T-helper 1 cell treated with Interleukin-12 subunit alpha and Interleukin-12 subunit beta and Interleukin-4 antibody, amounts not matched to agents 30 μg/mL and 1 μg/mL, for 36 hours (primary cell): ENCODE data around the gene APBA1.

Experiments
- H3K27ac Mint-ChIP-seq: one replicate; pipeline ENCODE4 v1.8.0; 2021; ENCODE audit warnings: mild to moderate bottlenecking, mixed read lengths
- H3K27me3 Mint-ChIP-seq: one replicate; pipeline ENCODE4 v1.8.0; 2021; ENCODE audit warnings: low read depth, mixed read lengths
- H3K36me3 Mint-ChIP-seq: one replicate; pipeline ENCODE4 v1.8.0; 2021; ENCODE audit warnings: low read depth, mixed read lengths
- H3K4me1 Mint-ChIP-seq: one replicate; pipeline ENCODE4 v1.8.0; 2021; ENCODE audit warnings: low read depth, mixed read lengths
- H3K4me3 Mint-ChIP-seq: one replicate; pipeline ENCODE4 v1.8.0; 2021; ENCODE audit warnings: mild to moderate bottlenecking, moderate library complexity, mixed read lengths
- H3K9me3 Mint-ChIP-seq: one replicate; pipeline ENCODE4 v1.8.0; 2021; ENCODE audit warnings: mixed read lengths

Gene APBA1

GRCh38 chr9:69462394-69462793 lies 209.8 kb downstream of the APBA1 start:
- no peaks in the 10 kb centered on the region for H3K27me3 Mint-ChIP-seq
- no peaks in the 10 kb centered on the region for H3K36me3 Mint-ChIP-seq
- H3K4me3 Mint-ChIP-seq, result no peak overlapping the region
- H3K27ac Mint-ChIP-seq, result no peak overlapping the region
- H3K9me3 Mint-ChIP-seq, result no peaks in the 10 kb centered on the region
- no peaks in the 10 kb centered on the region for H3K4me1 Mint-ChIP-seq

GRCh38 chr9:69461103-69461887 lies 210.9 kb downstream of the APBA1 start:
- H3K9me3 Mint-ChIP-seq, result no peaks in the 10 kb centered on the region
- H3K27ac Mint-ChIP-seq, result no peak overlapping the region
- no peaks in the 10 kb centered on the region for H3K27me3 Mint-ChIP-seq
- H3K4me3 Mint-ChIP-seq, result no peak overlapping the region
- H3K4me1 Mint-ChIP-seq, result no peaks in the 10 kb centered on the region
- no peaks in the 10 kb centered on the region for H3K36me3 Mint-ChIP-seq

GRCh38 chr9:69460012-69460411 lies 212.2 kb downstream of the APBA1 start:
- no peaks in the 10 kb centered on the region for H3K27me3 Mint-ChIP-seq
- H3K4me1 Mint-ChIP-seq, result no peaks in the 10 kb centered on the region
- H3K27ac Mint-ChIP-seq, result no peak overlapping the region
- H3K4me3 Mint-ChIP-seq, result no peak overlapping the region
- no peaks in the 10 kb centered on the region for H3K36me3 Mint-ChIP-seq
- no peaks in the 10 kb centered on the region for H3K9me3 Mint-ChIP-seq

GRCh38 chr9:69458176-69458575 lies 214.0 kb downstream of the APBA1 start:
- Mint-ChIP-seq H3K27ac (no peak overlapping the region), H3K4me1 (no peaks in the 10 kb centered on the region), H3K36me3 (no peaks in the 10 kb centered on the region), H3K27me3 (no peaks in the 10 kb centered on the region), H3K9me3 (no peaks in the 10 kb centered on the region), H3K4me3 (no peak overlapping the region)

GRCh38 chr9:69456201-69456600 lies 216.0 kb downstream of the APBA1 start:
- Mint-ChIP-seq H3K27ac (no peak overlapping the region), H3K36me3 (no peaks in the 10 kb centered on the region), H3K4me1 (no peaks in the 10 kb centered on the region), H3K4me3 (no peak overlapping the region), H3K27me3 (no peaks in the 10 kb centered on the region), H3K9me3 (no peaks in the 10 kb centered on the region)

- Mint-ChIP-seq H3K27me3 (no peaks in the 10 kb centered on the region), H3K27ac (no peak overlapping the region), H3K36me3 (no peaks in the 10 kb centered on the region), H3K4me3 (no peak overlapping the region), H3K9me3 (no peaks in the 10 kb centered on the region), H3K4me1 (no peaks in the 10 kb centered on the region)
Measured at GRCh38 chr9:69455311-69455710, 216.9 kb downstream of the APBA1 start.

GRCh38 chr9:69454321-69454720 lies 217.8 kb downstream of the APBA1 start:
- Mint-ChIP-seq H3K4me3 (no peak overlapping the region), H3K27me3 (no peaks in the 10 kb centered on the region)

GRCh38 chr9:69453746-69454145 lies 218.4 kb downstream of the APBA1 start:
- Mint-ChIP-seq H3K9me3 (no peaks in the 10 kb centered on the region), H3K27ac (no peak overlapping the region), H3K4me3 (no peak overlapping the region), H3K27me3 (no peaks in the 10 kb centered on the region), H3K36me3 (no peaks in the 10 kb centered on the region), H3K4me1 (peaks cover 2% of the 10 kb centered on the region)

More at GRCh38 chr9:69454321-69454720, 217.8 kb downstream of the APBA1 start:
- Mint-ChIP-seq H3K9me3 (no peaks in the 10 kb centered on the region), H3K4me1 (peaks cover 2% of the 10 kb centered on the region), H3K36me3 (no peaks in the 10 kb centered on the region), H3K27ac (no peak overlapping the region)

- H3K4me3 Mint-ChIP-seq, result no peak overlapping the region
Measured at GRCh38 chr9:69452110-69452782, 219.9 kb downstream of the APBA1 start.

GRCh38 chr9:69446496-69446895 lies 225.7 kb downstream of the APBA1 start:
- Mint-ChIP-seq H3K27ac (no peak overlapping the region), H3K9me3 (no peaks in the 10 kb centered on the region), H3K4me3 (no peak overlapping the region), H3K27me3 (no peaks in the 10 kb centered on the region), H3K4me1 (peaks cover 5% of the 10 kb centered on the region), H3K36me3 (peaks cover 3% of the 10 kb centered on the region)

More at GRCh38 chr9:69452110-69452782, 219.9 kb downstream of the APBA1 start:
- H3K27me3 Mint-ChIP-seq, result no peaks in the 10 kb centered on the region
- no peak overlapping the region for H3K27ac Mint-ChIP-seq
- no peaks in the 10 kb centered on the region for H3K9me3 Mint-ChIP-seq
- H3K4me1 Mint-ChIP-seq, result peaks cover 2% of the 10 kb centered on the region
- no peaks in the 10 kb centered on the region for H3K36me3 Mint-ChIP-seq

- Mint-ChIP-seq H3K9me3 (no peaks in the 10 kb centered on the region), H3K27ac (no peak overlapping the region), H3K27me3 (no peaks in the 10 kb centered on the region), H3K4me1 (peaks cover 12% of the 10 kb centered on the region), H3K36me3 (peaks cover 3% of the 10 kb centered on the region), H3K4me3 (no peak overlapping the region)
Measured at GRCh38 chr9:69445251-69445650, 226.9 kb downstream of the APBA1 start.

GRCh38 chr9:69444791-69445190 lies 227.4 kb downstream of the APBA1 start:
- H3K27ac Mint-ChIP-seq, result no peak overlapping the region

GRCh38 chr9:69444021-69444420 lies 228.2 kb downstream of the APBA1 start:
- no peak overlapping the region for H3K27ac Mint-ChIP-seq
- H3K27me3 Mint-ChIP-seq, result no peaks in the 10 kb centered on the region
- peaks cover 7% of the 10 kb centered on the region for H3K36me3 Mint-ChIP-seq
- H3K4me3 Mint-ChIP-seq, result no peak overlapping the region
- H3K9me3 Mint-ChIP-seq, result no peaks in the 10 kb centered on the region
- peaks cover 19% of the 10 kb centered on the region for H3K4me1 Mint-ChIP-seq

More at GRCh38 chr9:69444791-69445190, 227.4 kb downstream of the APBA1 start:
- no peaks in the 10 kb centered on the region for H3K9me3 Mint-ChIP-seq
- no peak overlapping the region for H3K4me3 Mint-ChIP-seq
- H3K36me3 Mint-ChIP-seq, result peaks cover 3% of the 10 kb centered on the region
- no peaks in the 10 kb centered on the region for H3K27me3 Mint-ChIP-seq
- peaks cover 14% of the 10 kb centered on the region for H3K4me1 Mint-ChIP-seq

GRCh38 chr9:69443178-69443577 lies 229.0 kb downstream of the APBA1 start:
- Mint-ChIP-seq H3K27me3 (no peaks in the 10 kb centered on the region), H3K4me1 (peaks cover 19% of the 10 kb centered on the region), H3K4me3 (no peak overlapping the region), H3K36me3 (peaks cover 7% of the 10 kb centered on the region), H3K27ac (no peak overlapping the region), H3K9me3 (no peaks in the 10 kb centered on the region)

- no peak overlapping the region for H3K4me3 Mint-ChIP-seq
- peaks cover 7% of the 10 kb centered on the region for H3K36me3 Mint-ChIP-seq
- H3K27me3 Mint-ChIP-seq, result no peaks in the 10 kb centered on the region
- H3K27ac Mint-ChIP-seq, result no peak overlapping the region
- peaks cover 19% of the 10 kb centered on the region for H3K4me1 Mint-ChIP-seq
- no peaks in the 10 kb centered on the region for H3K9me3 Mint-ChIP-seq
Measured at GRCh38 chr9:69442486-69442885, 229.7 kb downstream of the APBA1 start.
